HG03025 (cell line): Measurements from ENCODE around the gene CELSR1.

Source experiments
- ATAC-seq: cut with Tn5 transposase; IDR thresholded peaks from one replicate; pipeline ENCODE4 v1.9.1; 2021; ENCODE audit warnings: mild to moderate bottlenecking, moderate library complexity; ENCODE audit not compliant: unreplicated experiment, low FRiP score

Gene CELSR1

GRCh38 chr22:46340676-46341075 lies 196.7 kb downstream of the CELSR1 start:
- ATAC-seq, result no peak

GRCh38 chr22:46339956-46340355 lies 197.5 kb downstream of the CELSR1 start:
- ATAC-seq, result no peak

GRCh38 chr22:46338636-46339035 lies 198.8 kb downstream of the CELSR1 start:
- ATAC-seq, result no peak

DNA sequence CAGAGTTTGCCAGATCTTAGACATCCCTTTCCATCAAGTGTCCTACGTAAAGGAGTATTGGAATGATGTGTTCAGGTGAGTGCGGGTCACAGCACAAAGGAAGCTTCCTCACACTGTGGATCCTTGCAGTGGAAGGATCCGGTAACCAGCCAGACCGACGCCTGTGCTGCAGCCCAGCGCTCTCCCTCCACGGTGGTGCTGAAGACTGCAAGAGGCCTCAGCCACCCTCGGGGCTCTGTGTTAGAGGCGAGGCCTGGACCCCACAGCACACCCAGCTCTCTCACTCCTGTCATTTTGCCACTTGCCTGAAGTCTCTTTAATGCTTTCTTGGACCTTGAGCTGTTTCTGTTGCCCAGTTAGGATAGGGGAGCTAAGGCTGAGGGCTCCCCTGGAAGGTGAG lies 199.6 kb downstream of the CELSR1 start:
- ATAC-seq, result no peak

- peak; percentile 19 for ATAC-seq
These were observed 201.0 kb downstream of the CELSR1 start for GRCh38 chr22:46336119-46337078.

DNA sequence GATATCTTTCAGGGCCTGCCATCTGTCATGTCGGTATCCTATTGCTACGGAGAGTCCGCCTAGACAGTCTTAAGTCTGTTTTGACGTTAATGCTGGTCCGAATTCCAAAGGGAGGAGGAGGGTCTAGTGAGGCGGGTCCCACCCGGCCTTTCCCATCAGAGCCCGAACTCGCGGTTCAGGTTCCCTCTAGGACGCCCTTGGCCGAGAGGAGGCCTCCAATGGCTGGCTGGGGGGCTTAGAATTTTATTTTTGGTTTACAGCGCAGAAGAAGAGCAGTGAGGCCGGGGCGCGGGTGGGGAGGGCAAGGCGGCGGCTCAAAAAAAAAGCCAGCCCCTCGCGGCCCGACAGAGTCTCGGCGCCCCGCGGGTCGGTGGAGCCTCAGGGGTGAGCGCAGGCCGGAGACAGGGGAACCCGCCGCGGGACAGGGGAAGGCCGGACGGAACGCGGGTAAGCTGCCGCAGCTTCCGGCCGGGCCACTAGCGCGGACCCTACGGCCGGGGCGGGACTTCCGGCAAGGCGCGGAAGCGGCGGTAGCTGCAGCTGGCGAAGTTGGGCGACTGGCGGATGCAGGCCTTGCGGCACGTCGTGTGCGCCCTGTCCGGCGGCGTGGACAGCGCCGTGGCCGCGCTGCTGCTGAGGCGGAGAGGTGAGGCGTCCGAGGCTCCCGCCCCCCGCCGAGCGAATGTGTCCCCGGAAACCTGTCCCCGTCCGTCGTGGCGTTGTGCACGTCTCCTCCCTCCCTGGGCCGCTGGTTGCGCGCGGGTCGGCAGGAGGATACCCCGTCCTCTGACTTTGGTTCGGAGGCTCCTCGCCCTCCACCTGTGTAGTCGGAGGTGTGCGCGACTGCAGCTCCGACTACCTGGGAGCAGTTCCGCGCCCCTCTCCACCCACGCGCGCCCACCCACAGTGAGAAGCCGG lies 202.0 kb downstream of the CELSR1 start, which contains the start of gene TRMU:
TRMU (plus strand) TSS at position 514 of the 918 bp plus-strand sequence; CDS start at position 565, 51 bp downstream.
- peak; percentile 60 for ATAC-seq

DNA sequence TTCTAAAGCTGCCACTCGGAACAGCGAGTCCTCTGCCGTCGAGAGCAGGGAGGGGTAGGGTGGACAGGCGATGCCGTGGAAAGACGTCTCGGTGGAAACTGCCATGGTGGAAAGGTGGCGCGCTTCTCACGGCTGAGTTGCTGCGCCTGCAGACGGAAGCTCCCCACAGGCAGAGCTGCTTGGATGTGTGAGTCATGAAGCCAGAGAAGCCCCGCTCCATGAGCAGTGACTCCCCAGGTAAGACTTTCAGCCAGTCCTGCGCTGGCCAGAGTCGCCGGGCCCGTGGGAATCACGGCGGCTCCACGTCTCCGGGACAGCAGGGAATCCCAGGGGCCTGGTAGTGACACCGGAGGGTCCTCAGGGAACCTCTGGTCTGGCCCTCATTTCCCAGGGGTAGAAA lies 205.9 kb downstream of the CELSR1 start:
- ATAC-seq, result no peak

DNA sequence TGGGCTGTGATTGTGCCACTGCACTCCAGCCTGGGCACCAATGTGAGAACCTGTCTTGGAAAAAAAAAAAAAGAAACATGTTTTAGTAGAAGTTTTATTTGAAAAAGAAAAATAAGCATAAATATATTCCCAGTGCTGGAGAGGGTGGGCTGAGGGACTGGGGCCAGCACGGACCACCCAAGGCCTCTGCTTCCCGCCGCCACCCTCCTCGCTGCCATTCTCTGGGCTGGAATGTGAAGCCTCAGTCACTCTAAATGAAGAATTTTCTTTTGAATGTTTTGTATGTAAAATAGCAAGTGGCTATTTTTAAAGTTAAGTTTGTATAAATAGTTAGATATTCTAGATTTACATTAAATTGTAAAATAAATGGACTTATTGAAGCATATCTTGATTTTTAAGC lies 207.0 kb downstream of the CELSR1 start:
- no peak for ATAC-seq

- no peak for ATAC-seq
These were observed 207.8 kb downstream of the CELSR1 start for GRCh38 chr22:46329616-46330015.

DNA sequence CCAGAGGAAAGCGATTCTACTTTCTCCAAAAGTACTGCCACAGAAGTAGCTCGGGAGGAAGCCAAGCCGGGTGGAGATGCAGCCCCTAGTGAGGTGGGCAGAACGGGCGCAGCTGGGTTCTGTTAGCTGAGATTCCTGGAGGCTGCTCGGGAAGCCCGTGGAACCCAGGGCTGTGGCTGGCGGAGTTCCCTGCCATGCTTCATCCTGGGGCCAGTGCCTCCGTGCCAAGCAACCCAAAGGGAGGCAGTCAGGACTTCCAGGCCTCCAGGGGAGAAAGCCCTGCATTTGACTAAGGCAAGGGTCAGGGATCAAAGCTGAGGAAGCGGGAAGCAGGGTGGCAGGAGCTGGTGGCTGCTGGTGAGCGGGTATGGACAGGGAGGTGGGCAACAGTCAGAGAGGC lies 208.6 kb downstream of the CELSR1 start:
- no peak for ATAC-seq

GRCh38 chr22:46327691-46328465 lies 209.5 kb downstream of the CELSR1 start:
- ATAC-seq, result no peak

- no peak for ATAC-seq
These were observed 211.2 kb downstream of the CELSR1 start for GRCh38 chr22:46326066-46326680.

- ATAC-seq, result no peak
These were observed 214.3 kb downstream of the CELSR1 start for GRCh38 chr22:46323162-46323561.

DNA sequence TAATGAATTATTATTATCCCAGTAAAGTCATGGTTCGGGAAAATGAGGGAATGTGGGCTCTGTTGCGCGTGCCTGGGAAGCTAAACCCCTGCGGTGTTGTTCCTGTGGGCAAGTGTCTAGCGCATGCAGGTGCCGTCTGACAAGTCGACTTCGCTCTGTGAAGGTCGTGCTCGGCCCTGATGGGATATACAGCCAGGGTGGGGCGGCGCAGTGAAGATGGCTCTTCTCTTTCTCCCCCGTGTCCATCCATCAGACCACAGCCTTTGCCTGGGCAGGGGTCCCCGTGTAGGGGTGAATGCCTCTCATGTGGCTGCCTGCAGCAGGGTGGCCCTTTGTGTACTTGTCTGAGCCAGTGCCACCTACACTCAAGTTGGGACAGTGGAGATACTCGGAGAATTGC lies 214.7 kb downstream of the CELSR1 start:
- ATAC-seq, result no peak

DNA sequence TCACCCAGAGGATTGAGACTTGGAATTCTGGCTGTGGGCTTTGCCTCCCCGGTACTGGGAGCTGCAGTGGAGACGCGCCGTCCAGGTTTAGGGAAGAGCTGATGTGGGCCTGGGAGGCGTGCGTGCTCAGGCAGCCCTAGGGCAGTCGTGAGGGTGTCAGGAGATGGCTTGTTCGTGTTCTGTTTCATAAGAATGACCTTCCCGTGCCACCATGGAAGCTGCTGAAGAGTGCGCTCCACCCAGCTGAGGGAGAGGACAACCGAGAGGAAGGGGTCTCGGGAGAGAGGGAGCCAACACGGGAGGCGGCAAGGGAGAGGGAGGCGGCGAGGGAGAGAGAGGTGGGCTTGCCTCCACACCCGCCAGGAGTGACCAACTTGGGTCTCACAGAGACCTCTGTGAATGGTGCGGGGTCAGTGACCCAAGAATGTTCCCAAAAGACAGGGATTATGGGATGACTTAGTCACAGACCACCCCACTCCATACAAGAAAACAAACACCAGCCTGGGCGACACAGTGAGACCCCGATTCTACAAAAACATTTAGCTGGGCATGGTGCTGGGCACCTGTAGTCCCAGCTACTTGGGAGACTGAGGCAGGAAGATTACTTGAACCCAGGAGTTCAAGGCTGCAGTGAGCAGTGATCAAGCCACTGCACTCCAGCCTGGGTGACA lies 216.6 kb downstream of the CELSR1 start:
- ATAC-seq, result no peak

GRCh38 chr22:46320166-46320710 lies 217.2 kb downstream of the CELSR1 start:
- ATAC-seq, result no peak

DNA sequence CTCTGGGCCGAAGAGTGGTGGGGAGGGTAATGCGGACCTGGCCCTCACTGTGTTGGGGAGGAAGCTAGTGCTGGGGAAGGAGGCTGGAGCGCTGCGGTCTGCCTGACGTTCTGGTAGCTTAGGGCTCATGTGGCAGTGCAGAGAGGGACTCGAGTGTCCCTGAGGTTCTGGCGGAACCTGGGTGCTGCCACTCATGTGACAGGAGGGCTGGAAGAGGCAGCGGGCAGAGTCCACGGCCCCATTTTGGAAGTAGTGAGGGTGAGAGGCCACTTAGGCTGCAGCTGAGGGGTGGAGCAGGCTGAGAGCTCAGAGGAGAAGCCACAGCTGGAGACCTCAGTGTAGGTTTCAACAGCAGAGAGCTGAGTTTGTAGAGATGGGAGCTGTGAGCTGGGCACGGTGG lies 218.1 kb downstream of the CELSR1 start:
- ATAC-seq, result no peak

DNA sequence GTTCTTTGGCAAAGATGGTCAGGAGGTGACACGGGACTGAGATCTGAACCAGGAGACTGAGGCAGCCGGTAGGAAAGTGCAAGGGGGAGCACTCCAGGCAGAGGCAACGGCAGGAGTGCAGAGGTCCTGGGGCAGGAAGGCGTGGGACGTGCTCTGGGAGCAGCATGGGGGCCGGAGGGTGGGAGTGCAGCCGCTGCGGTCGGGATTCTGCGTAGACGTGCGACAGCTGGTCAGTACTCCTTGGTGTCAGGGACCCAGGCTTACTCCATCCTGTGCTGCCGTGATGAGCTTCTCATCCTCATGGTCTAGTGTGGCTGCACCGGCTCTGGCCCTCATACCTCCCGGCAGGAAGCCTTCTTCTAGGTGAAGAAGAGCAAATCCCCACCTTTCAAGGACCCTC lies 218.8 kb downstream of the CELSR1 start:
- no peak for ATAC-seq

DNA sequence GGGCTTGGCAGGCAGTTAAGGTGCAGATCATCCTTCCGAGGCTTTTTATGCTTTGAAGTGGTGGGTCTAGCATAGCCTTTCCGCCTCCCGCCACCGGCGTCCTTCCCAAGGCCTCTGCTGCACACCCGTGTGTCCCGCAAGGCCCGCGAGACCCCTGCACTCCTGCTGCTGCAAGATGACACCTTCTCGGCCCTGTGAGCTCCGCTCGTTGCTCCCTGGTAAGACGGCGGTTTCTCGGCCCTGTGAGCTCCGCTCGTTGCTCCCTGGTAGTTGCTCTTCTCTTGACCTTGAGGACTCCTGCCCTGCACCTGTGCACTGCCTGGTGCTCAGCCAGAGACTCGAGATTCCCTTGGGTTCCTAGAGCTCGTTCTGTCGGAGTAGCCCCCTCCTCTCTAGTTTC lies 219.8 kb downstream of the CELSR1 start:
- ATAC-seq, result no peak
